ENCODE results near the gene CFAP57.

DNA sequence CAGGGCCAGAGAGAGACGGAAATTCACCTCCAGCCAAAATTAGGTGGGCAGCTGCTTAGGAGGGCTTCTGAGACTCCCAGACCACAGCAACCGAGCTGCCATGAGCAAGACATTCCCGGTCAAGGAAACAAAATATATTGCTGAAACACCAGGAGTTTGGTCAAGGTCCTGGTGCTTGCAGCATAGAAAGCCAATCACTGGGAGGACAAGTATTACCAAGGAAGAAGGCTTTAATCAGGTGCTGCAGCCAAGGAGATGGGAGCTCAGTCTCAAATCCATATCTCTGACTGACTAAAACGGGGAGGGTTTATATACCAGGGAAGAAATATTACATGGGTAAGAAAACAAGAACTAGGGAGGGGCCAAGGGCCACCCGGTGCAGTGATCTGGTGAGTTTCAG, 78.9 kb downstream of the CFAP57 start:
- TF ChIP-seq, protein P1, sequence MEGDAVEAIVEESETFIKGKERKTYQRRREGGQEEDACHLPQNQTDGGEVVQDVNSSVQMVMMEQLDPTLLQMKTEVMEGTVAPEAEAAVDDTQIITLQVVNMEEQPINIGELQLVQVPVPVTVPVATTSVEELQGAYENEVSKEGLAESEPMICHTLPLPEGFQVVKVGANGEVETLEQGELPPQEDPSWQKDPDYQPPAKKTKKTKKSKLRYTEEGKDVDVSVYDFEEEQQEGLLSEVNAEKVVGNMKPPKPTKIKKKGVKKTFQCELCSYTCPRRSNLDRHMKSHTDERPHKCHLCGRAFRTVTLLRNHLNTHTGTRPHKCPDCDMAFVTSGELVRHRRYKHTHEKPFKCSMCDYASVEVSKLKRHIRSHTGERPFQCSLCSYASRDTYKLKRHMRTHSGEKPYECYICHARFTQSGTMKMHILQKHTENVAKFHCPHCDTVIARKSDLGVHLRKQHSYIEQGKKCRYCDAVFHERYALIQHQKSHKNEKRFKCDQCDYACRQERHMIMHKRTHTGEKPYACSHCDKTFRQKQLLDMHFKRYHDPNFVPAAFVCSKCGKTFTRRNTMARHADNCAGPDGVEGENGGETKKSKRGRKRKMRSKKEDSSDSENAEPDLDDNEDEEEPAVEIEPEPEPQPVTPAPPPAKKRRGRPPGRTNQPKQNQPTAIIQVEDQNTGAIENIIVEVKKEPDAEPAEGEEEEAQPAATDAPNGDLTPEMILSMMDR (conservative IDR thresholded peaks at IDR 0.05): no peak
- TF ChIP-seq ZFX (IDR thresholded peaks at IDR 0.05): no peak

Data from C4-2B (cell line).